K562 (cell line): ENCODE data around the gene DENND6B. TPM values are rescaled to one million over a fixed set of nuclear protein-coding genes. Genes with fewer than 3 reads are reported as not detected.

Experiments
- CBFB ChIP-seq: sonication (generic); formaldehyde crosslinking; IDR thresholded peaks from 2 replicates; pipeline ENCODE4 v1.4.0; 2020; ENCODE audit warnings: mild to moderate bottlenecking, missing genetic modification reagents
- ETV1 ChIP-seq: fragments of 450-650 bp; conservative IDR thresholded peaks from 2 replicates; pipeline ENCODE4 v1.6.1; 2016; ENCODE audit warnings: missing genetic modification characterization, control low read depth, low read depth, missing compliant biosample characterization
- FOXJ3 ChIP-seq: sonication (generic); formaldehyde crosslinking; IDR thresholded peaks from 2 replicates; pipeline ENCODE4 v1.4.0; 2020; ENCODE audit warnings: mild to moderate bottlenecking, missing genetic modification reagents
- GATAD2B ChIP-seq: fragments of 450-650 bp; IDR thresholded peaks from 2 replicates; pipeline ENCODE4 v1.6.1; 2017; ENCODE audit warnings: mild to moderate bottlenecking, borderline replicate concordance
- HDGF ChIP-seq: fragments of 450-650 bp; IDR thresholded peaks from 2 replicates; pipeline ENCODE4 v1.6.1; 2016
- HIVEP1 ChIP-seq: fragments of 250-450 bp; sonication (Bioruptor Pico); IDR thresholded peaks from 2 replicates; pipeline ENCODE4 v1.4.0; 2020; ENCODE audit warnings: mild to moderate bottlenecking
- HNRNPUL1 ChIP-seq: fragments of 200-400 bp; formaldehyde crosslinking; IDR thresholded peaks from 2 replicates; pipeline ENCODE4 v1.6.1; 2017; ENCODE audit warnings: low read length
- KAT7 ChIP-seq: sonication (generic); formaldehyde crosslinking; IDR thresholded peaks from 2 replicates; pipeline ENCODE4 v1.8.0; 2022; ENCODE audit warnings: missing genetic modification reagents, mild to moderate bottlenecking, borderline replicate concordance
- MTF1 ChIP-seq: fragments of 250-450 bp; sonication (Bioruptor Pico); IDR thresholded peaks from 2 replicates; pipeline ENCODE4 v1.9.0; 2021; ENCODE audit warnings: moderate library complexity, mild to moderate bottlenecking, inconsistent platforms, borderline replicate concordance
- NR2C2 ChIP-seq, 2 experiments: fragments of 200-800 bp in 1 of 2; sonication (Bioruptor generic) in 1 of 2; sonication (generic) in 1 of 2; formaldehyde crosslinking in 1 of 2; IDR thresholded peaks; 2 replicates each; pipeline versions ENCODE4 v1.6.1 to v1.8.0; 2016 to 2022; ENCODE audit warnings: mild to moderate bottlenecking in 1 of 2, missing compliant biosample characterization in 1 of 2, missing genetic modification characterization in 1 of 2, missing genetic modification reagents in 1 of 2
- PML ChIP-seq: IDR thresholded peaks from 2 replicates; pipeline ENCODE4 v1.6.1; 2012; ENCODE audit warnings: low read length, inconsistent platforms
- TAF1 ChIP-seq: IDR thresholded peaks from 2 replicates; pipeline ENCODE4 v1.6.1; 2011; ENCODE audit warnings: mild to moderate bottlenecking, low read length, moderate library complexity; ENCODE audit not compliant: insufficient read depth, control insufficient read depth, severe bottlenecking; ENCODE audit errors: extremely low read depth
- TCFL5 ChIP-seq: fragments of 250-450 bp; sonication (Bioruptor Pico); conservative IDR thresholded peaks from 2 replicates; pipeline ENCODE4 v1.6.1; 2021; ENCODE audit warnings: mild to moderate bottlenecking, moderate library complexity, matching md5 sums
- TRIM28 ChIP-seq: fragments of 450-650 bp; IDR thresholded peaks from 2 replicates; pipeline ENCODE4 v1.6.1; 2017
- polyA plus RNA-seq, 8 experiments: library from polyadenylated mRNA; depleted of rRNA in 4 of 8; stranded (reverse) in 5 of 8; unstranded in 3 of 8; fragments of >200 nt; fragmentation: Nextera tagmentation in 2 of 8; fragmentation: Illumina TruSeq in 1 of 8; extraction: Ambion mirVana in 2 of 8; extraction: Trizol in 1 of 8; gene quantifications; 2 replicates each; pipeline versions ENCODE4 v1.2.1 to v1.2.3, GENCODE V29; 2011 to 2014; ENCODE audit warnings: inconsistent platforms in 1 of 8, missing spikeins in 1 of 8
- total RNA-seq, 7 experiments: library from RNA; depleted of rRNA in 6 of 7; stranded (reverse); fragments of >200 nt in 6 of 7; fragmentation: Illumina TruSeq in 2 of 7; extraction: Trizol in 2 of 7; gene quantifications; 2 replicates each; pipeline versions ENCODE4 v1.2.1 to v1.2.3, GENCODE V29; 2011 to 2021; ENCODE audit warnings: low replicate concordance in 1 of 7
- TF ChIP-seq, protein P1 (sequence below): IDR thresholded peaks from 2 replicates; pipeline ENCODE4 v1.6.1; 2012; ENCODE audit warnings: low read depth, low read length, improper control_type of control experiment, borderline replicate concordance
- TF ChIP-seq, protein P2 (sequence below): fragments of 150-350 bp; conservative IDR thresholded peaks from 2 replicates; pipeline ENCODE4 v1.6.1; 2014; ENCODE audit warnings: low read length
- TF ChIP-seq, protein P3 (sequence below): sonication (generic); formaldehyde crosslinking; IDR thresholded peaks from 2 replicates; pipeline ENCODE4 v1.8.0; 2023; ENCODE audit warnings: mild to moderate bottlenecking, missing genetic modification reagents
- TF ChIP-seq, protein P4 (sequence below): sonication (generic); formaldehyde crosslinking; IDR thresholded peaks from 2 replicates; pipeline ENCODE4 v1.8.0; 2022; ENCODE audit warnings: mild to moderate bottlenecking, missing genetic modification reagents

Gene DENND6B
- total and polyA plus RNA-seq, 9 of the 15 experiments (the other 6 are each of a cell fraction or from before 2014, with no cell fraction given), result 0.07 to 3.7 (median 1.5) TPM

DNA sequence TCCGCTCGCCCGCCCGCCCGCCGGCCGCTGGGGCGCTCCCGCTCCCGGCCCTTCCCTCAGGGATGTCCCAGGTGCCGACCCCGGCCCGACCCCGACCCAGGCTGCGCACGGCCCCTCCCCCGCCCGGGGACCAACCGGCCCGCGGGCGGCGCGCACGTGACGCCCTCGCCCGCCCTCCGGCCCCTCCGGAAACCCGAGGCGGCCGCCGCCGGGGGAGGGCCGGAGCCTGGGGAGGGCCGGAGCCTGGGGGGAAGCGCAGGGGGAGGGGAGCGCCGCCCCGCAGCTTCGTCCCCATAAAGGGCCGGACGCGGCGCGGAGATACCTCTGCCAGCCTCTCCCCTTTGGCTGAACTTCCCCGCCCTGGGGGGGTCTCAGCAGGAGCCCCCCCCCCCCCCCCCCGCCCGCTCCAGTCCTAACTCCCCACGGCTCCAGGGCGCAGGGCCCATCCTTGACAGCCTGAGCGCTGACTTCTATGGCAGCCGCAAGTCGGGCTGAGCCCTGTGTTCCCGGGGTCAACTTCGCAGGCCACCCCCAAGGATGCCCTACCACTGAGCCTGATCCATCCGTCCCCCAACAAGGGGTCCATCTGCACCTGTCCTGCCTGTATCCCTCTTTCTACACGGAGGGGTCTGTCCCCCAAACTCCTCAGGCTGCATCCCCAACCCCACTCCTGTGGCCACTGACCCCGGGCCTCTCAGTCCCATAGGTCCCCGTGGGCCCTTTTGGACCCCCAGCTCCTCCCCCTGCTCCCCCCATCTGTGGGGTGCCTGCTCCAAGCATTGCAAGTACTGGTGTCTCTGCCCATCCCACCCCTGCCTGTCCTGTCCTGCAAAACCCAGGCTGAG lies 65.0 kb downstream of the DENND6B start, which contains the start of gene MAPK12 (continued):
- TF ChIP-seq ETV1 (tag), result no peak
- TF ChIP-seq, protein P1, sequence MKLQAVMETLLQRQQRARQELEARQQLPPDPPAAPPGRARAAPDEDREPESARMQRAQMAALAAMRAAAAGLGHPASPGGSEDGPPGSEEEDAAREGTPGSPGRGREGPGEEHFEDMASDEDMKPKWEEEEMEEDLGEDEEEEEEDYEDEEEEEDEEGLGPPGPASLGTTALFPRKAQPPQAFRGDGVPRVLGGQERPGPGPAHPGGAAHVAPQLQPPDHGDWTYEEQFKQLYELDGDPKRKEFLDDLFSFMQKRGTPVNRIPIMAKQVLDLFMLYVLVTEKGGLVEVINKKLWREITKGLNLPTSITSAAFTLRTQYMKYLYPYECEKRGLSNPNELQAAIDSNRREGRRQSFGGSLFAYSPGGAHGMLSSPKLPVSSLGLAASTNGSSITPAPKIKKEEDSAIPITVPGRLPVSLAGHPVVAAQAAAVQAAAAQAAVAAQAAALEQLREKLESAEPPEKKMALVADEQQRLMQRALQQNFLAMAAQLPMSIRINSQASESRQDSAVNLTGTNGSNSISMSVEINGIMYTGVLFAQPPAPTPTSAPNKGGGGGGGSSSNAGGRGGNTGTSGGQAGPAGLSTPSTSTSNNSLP, result no peak
- no peak for TF ChIP-seq TRIM28
- no peak for TF ChIP-seq HNRNPUL1
- TF ChIP-seq PML, result no peak
- TF ChIP-seq GATAD2B, result 0 out of 2 replicates have a peak, but pooled peaks have one; percentile 5
- no peak for TF ChIP-seq FOXJ3
- TF ChIP-seq TAF1, result no peak
- TF ChIP-seq CBFB, result no peak
- no peak for TF ChIP-seq KAT7 (CRISPR knock-in tag)
- TF ChIP-seq TCFL5 (CRISPR knock-in tag), result no peak
- no peak for TF ChIP-seq NR2C2 (CRISPR knock-in tag; IDR thresholded peaks at IDR 0.05)
- TF ChIP-seq NR2C2 (tag; IDR thresholded peaks at IDR 0.05), result peak; percentile 45; the same call in 1 of the 2 replicates
- no peak for TF ChIP-seq HDGF
- TF ChIP-seq, protein P2, sequence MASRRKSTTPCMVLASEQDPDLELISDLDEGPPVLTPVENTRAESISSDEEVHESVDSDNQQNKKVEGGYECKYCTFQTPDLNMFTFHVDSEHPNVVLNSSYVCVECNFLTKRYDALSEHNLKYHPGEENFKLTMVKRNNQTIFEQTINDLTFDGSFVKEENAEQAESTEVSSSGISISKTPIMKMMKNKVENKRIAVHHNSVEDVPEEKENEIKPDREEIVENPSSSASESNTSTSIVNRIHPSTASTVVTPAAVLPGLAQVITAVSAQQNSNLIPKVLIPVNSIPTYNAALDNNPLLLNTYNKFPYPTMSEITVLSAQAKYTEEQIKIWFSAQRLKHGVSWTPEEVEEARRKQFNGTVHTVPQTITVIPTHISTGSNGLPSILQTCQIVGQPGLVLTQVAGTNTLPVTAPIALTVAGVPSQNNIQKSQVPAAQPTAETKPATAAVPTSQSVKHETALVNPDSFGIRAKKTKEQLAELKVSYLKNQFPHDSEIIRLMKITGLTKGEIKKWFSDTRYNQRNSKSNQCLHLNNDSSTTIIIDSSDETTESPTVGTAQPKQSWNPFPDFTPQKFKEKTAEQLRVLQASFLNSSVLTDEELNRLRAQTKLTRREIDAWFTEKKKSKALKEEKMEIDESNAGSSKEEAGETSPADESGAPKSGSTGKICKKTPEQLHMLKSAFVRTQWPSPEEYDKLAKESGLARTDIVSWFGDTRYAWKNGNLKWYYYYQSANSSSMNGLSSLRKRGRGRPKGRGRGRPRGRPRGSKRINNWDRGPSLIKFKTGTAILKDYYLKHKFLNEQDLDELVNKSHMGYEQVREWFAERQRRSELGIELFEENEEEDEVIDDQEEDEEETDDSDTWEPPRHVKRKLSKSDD, result no peak
- TF ChIP-seq MTF1 (CRISPR knock-in tag), result no peak
- TF ChIP-seq, protein P3, sequence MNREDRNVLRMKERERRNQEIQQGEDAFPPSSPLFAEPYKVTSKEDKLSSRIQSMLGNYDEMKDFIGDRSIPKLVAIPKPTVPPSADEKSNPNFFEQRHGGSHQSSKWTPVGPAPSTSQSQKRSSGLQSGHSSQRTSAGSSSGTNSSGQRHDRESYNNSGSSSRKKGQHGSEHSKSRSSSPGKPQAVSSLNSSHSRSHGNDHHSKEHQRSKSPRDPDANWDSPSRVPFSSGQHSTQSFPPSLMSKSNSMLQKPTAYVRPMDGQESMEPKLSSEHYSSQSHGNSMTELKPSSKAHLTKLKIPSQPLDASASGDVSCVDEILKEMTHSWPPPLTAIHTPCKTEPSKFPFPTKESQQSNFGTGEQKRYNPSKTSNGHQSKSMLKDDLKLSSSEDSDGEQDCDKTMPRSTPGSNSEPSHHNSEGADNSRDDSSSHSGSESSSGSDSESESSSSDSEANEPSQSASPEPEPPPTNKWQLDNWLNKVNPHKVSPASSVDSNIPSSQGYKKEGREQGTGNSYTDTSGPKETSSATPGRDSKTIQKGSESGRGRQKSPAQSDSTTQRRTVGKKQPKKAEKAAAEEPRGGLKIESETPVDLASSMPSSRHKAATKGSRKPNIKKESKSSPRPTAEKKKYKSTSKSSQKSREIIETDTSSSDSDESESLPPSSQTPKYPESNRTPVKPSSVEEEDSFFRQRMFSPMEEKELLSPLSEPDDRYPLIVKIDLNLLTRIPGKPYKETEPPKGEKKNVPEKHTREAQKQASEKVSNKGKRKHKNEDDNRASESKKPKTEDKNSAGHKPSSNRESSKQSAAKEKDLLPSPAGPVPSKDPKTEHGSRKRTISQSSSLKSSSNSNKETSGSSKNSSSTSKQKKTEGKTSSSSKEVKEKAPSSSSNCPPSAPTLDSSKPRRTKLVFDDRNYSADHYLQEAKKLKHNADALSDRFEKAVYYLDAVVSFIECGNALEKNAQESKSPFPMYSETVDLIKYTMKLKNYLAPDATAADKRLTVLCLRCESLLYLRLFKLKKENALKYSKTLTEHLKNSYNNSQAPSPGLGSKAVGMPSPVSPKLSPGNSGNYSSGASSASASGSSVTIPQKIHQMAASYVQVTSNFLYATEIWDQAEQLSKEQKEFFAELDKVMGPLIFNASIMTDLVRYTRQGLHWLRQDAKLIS (CRISPR knock-in tag), result no peak
- TF ChIP-seq HIVEP1 (CRISPR knock-in tag), result no peak
- TF ChIP-seq, protein P4, sequence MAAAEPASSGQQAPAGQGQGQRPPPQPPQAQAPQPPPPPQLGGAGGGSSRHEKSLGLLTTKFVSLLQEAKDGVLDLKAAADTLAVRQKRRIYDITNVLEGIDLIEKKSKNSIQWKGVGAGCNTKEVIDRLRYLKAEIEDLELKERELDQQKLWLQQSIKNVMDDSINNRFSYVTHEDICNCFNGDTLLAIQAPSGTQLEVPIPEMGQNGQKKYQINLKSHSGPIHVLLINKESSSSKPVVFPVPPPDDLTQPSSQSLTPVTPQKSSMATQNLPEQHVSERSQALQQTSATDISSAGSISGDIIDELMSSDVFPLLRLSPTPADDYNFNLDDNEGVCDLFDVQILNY (CRISPR knock-in tag), result no peak
